Measurements from ENCODE around the gene USP11. TPM values are rescaled to one million over a fixed set of nuclear protein-coding genes. Genes with fewer than 3 reads are reported as not detected.
A peak's percentile ranks its signal among the peaks of the same experiment; 100 is the strongest.

The USP11 gene
- total RNA-seq = 10 to 100 TPM; 27.6 to 41.3 (median 32.3) TPM

DNA sequence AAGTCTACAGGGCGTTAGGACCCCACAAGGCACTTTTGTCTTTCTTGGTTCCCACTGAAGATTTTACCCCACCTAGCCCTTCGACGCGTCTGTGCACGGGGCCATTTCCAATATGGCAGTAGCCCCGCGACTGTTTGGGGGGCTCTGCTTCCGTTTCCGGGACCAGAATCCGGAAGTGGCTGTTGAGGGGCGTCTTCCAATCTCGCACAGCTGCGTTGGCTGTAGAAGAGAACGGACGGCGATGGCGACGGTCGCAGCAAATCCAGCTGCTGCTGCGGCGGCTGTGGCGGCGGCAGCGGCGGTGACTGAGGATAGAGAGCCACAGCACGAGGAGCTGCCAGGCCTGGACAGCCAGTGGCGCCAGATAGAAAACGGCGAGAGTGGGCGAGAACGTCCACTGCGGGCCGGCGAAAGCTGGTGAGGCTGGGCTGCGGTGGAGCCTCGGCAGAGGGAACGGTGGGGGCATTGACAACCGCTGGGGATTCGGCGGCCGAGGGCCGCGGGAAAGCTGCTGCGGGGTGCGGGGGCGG, at the start of gene USP11:
Gene USP11, plus strand, starts transcription at position 207 of the 530 bp plus-strand sequence. Its CDS starts 35 bp downstream, at position 242.
- ATAC-seq (ENCODE audit: low FRiP score) (peak; percentile 2), DNase-seq (ENCODE audit: low spot score) (no peak)
- TF ChIP-seq, protein P1, sequence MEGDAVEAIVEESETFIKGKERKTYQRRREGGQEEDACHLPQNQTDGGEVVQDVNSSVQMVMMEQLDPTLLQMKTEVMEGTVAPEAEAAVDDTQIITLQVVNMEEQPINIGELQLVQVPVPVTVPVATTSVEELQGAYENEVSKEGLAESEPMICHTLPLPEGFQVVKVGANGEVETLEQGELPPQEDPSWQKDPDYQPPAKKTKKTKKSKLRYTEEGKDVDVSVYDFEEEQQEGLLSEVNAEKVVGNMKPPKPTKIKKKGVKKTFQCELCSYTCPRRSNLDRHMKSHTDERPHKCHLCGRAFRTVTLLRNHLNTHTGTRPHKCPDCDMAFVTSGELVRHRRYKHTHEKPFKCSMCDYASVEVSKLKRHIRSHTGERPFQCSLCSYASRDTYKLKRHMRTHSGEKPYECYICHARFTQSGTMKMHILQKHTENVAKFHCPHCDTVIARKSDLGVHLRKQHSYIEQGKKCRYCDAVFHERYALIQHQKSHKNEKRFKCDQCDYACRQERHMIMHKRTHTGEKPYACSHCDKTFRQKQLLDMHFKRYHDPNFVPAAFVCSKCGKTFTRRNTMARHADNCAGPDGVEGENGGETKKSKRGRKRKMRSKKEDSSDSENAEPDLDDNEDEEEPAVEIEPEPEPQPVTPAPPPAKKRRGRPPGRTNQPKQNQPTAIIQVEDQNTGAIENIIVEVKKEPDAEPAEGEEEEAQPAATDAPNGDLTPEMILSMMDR (IDR thresholded peaks at IDR 0.05) = no peak

DNA sequence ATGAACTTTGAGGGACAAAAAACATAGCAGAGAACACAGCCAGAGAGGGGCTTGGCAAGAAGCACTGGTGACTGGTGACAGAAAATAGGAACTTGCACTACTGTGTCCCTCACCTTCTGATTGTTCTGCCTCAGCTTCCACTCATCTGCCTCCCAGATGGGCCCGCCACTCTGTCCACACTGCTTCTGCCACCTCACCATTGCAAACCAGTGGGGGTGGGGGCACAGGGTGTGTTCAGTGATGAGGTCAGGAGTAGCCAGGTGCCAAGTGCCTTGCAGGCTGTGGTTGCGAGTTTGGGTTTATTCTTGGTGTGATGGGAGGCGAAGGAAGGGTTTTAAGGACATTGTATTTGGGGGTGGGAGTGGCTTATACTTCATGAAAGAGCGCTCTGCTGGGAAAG, 48.3 kb upstream of the USP11 start:
- TF ChIP-seq, protein P1 (IDR thresholded peaks at IDR 0.05) = no peak
- no peak for ATAC-seq (ENCODE audit: low FRiP score)
- no peak for DNase-seq (ENCODE audit: low spot score)

DNA sequence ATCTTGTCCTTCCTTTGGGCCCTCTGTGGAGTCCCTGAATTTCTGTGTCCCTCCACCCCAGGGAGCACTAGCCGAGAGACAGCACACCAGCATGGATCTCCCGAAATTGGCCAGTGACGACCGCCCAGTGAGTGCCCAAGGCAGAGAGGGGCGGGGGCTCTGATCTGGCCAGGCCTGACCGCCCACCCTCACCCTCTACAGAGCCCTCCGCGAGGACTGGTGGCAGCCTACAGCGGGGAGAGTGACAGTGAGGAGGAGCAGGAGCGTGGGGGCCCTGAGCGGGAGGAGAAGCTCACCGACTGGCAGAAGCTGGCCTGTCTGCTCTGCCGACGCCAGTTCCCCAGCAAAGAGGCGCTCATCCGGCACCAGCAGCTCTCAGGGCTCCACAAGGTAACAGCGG, 47.6 kb upstream of the USP11 start:
- no peak for DNase-seq (ENCODE audit: low spot score)
- ATAC-seq (ENCODE audit: low FRiP score) = no peak

DNA sequence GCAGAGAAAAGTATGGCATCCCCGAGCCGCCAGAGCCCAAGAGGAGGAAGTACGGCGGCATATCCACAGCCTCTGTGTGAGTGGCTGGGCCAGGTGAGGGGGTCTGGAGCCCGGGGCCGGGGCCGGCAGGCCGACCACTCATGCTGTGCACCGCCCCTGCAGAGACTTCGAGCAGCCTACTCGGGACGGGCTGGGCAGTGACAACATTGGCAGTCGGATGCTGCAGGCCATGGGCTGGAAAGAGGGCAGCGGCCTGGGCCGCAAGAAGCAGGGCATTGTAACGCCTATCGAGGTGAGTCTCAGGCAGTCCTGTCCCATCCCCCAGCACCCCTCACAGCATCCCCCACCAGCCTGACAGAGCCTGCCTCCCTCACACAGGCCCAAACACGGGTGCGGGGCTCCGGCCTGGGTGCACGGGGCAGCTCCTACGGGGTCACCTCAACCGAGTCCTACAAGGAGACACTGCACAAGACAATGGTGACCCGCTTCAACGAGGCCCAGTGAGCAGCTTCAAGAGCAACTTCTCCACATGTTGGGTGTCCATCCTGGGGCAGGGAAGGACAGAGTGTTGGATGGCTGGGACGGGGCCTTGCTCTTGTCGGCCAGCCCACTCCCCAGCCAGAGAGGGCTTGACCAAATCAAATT, 46.6 kb upstream of the USP11 start:
- no peak for ATAC-seq (ENCODE audit: low FRiP score)
- DNase-seq (ENCODE audit: low spot score) = no peak
- TF ChIP-seq, protein P1 (IDR thresholded peaks at IDR 0.05) = no peak

More for the DNA sequence above, 47.6 kb upstream of the USP11 start:
- TF ChIP-seq, protein P1 (IDR thresholded peaks at IDR 0.05) = no peak

DNA sequence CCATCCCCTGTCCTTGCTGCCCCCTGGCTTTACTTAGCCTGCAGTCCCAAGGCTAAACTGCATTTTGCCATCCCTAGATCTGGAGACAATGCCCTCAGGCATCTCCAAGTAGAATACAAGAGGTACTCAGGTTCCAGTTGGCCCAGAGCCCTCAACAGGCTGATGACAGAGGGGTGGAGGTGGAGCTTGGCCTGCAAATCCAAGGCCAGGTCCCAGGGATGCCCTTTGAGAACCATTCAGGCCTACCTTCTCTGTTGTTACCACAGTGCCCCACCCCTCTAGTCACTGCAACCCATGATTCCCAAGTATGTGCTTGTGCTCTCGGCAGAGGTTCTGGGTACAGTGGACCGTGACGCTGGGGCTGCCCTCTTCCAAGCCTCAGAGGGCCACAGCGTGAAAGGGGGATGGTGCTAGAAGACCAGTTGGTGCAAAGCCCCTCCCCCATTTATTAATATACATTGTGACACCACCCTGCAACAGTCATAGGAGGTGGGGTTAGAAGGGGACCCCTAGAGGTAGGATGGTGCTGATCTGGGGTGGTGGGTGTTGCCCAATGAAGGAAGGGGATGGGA, 45.6 kb upstream of the USP11 start:
- TF ChIP-seq, protein P1 (IDR thresholded peaks at IDR 0.05) = no peak
- DNase-seq (ENCODE audit: low spot score) (no peak), ATAC-seq (ENCODE audit: low FRiP score) (no peak)

DNA sequence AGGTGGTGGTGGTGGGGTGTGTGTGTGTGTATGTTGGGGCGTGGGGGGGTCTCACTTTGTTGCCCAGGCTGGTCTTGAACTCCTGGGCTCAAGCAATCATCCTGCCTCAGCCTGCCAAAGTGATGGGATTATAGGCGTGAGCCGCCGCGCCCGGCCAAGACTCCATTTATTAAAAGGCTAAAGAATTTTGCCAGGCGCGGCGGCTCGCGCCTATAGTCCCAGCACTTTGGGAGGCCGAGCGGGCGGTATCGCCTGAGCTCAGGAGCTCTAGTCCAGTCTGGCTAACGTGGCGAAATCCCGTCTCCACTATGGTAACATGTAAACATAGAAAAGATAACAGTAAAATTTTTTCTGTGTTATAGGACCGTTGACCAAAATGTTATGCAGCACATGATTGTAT, 42.9 kb upstream of the USP11 start:
- TF ChIP-seq, protein P1 (IDR thresholded peaks at IDR 0.05) = no peak
- ATAC-seq (ENCODE audit: low FRiP score) (no peak), DNase-seq (ENCODE audit: low spot score) (no peak)
